Activated gamma-delta T cell treated with Interleukin-2 at 50 U/mL for 16 hours (primary cell): ENCODE data around the gene DVL1.
"Not testable (repeated sequence)": the region's sequence is repeated elsewhere in the genome, so short reads cannot be mapped to it uniquely, and the experiment has no call there.

Source experiments
- DNase-seq: peaks from one replicate; pipeline ENCODE4 v3.0.0-alpha.2; 2020

The DVL1 gene

GRCh38 chr1:1349256-1350012 is at the start of gene DVL1:
Gene DVL1, minus strand, starts transcription at chr1:1349418. Its CDS starts 353 bp downstream, at chr1:1349065.
- DNase-seq, result peak; percentile 72

- DNase-seq, result no peak
Observed at GRCh38 chr1:1398677-1399186, 49.5 kb upstream of the DVL1 start.

GRCh38 chr1:1397839-1398523 is 48.8 kb upstream of the DVL1 start:
- no peak for DNase-seq

DNA sequence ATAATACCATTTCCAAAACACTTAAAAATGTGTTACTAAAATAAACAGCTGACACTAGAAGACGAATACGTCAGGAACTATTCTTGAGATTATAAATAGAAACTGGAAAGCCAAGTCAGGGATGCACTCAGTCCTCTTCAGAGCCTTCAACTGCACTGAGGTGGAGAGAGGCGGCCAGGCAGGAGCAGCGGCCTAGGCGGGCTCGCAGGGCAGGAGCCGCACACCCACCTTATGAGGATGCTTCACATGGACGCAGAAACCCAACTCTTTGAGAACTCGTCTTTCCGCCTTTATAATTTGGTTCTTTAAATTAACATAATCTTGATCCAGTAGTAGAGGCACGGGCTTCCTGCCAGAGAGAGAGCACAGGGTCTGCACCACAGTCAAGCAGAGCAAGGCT is 45.9 kb upstream of the DVL1 start:
- no peak for DNase-seq

GRCh38 chr1:1394116-1394515 is 44.9 kb upstream of the DVL1 start:
- no peak for DNase-seq

GRCh38 chr1:1393428-1393827 is 44.2 kb upstream of the DVL1 start:
- DNase-seq, result no peak

- DNase-seq, result no peak
Observed at GRCh38 chr1:1393014-1393413, 43.8 kb upstream of the DVL1 start.

DNA sequence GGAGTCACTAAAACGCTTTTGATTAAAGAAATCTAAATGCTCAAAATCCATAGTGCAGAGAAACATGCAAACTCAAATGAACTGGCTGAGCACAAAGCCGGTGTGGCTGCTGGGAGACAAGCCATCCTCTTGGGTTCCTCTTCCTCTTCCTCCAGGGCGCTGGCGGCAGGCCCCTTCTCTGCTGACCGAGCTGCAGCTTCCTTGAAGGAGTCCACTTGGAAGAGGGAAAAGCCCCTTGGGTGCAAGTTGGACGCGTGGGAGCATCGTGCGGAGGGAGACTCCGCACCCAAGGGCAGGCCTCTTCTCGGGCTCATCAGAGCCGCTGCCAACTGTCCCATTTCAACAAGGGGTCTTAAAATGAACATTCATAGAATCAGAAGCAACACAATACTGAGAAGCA is 42.0 kb upstream of the DVL1 start:
- DNase-seq, result no peak

- DNase-seq, result no peak
Observed at GRCh38 chr1:1390675-1391074, 41.5 kb upstream of the DVL1 start.

GRCh38 chr1:1388078-1388472 is 38.9 kb upstream of the DVL1 start:
- DNase-seq, result no peak

DNA sequence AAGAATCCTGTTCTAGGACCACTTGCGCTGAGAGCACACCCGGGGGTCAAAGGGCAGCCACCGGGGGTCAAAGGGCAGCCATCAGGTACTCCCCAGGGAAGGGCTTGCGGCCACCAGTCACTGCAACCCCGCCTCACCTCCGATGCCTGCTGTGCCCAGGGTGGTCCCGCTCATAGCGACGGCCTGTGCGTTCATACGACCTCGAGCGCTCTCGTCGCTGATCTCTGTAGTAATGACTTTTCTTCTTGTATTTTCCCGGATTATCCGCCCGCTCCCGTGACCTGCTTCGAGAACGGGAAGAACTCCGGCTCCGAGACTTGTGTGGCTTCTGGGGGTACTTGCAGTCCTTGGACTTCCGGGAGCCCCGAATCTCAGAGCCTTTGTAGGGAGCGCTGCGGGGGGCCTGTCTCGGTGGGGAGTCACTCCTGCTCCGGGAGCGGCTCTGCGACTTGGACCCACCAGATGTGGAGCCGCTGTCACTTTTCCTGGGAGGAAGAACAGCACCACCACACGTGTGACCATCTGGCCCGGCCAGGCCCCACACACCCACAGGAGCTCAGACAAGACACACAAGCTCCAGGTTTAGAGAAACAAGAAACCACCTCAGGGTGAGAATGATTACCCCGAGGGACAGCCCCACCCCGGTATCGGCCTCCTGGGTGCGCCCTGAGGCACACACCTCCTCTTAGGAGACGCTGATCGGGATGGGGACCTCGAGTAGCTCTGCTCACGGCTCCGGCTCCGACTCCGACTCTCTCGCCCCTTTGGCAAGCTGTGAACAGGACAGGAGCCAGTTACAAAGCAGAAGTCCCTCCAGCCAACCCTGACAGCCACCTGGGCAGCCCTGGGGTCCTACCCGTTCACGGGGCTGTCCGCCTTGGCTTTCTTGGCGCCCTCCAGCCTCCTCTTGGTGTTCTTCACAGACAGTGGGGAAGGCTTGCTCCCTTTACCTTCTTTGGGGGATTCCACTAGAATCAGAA is 38.2 kb upstream of the DVL1 start:
- DNase-seq, result no peak

DNA sequence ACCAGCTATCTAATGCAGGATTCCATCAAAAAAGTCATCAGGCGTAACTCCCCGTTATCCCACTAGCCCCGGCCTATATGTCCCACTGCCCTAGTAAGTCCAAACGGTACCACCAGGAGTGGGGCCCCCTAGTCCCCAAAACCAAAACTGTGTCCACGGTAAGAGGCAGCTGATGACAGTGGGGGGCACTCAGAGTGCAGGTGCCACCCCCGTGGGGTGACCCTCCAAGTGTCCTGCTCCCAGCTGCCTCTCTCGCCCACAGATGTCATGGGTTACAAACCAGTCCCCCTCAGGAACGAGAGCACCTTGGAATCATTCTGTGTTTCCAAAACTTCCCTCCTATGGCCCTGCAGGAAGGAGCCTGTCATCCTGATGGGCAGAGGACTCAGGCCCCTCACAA is 36.7 kb upstream of the DVL1 start:
- DNase-seq, result no peak

GRCh38 chr1:1385339-1385738 is 36.1 kb upstream of the DVL1 start:
- DNase-seq, result not testable (repeated sequence)

- no peak for DNase-seq
Observed at GRCh38 chr1:1381294-1381693, 32.1 kb upstream of the DVL1 start.

DNA sequence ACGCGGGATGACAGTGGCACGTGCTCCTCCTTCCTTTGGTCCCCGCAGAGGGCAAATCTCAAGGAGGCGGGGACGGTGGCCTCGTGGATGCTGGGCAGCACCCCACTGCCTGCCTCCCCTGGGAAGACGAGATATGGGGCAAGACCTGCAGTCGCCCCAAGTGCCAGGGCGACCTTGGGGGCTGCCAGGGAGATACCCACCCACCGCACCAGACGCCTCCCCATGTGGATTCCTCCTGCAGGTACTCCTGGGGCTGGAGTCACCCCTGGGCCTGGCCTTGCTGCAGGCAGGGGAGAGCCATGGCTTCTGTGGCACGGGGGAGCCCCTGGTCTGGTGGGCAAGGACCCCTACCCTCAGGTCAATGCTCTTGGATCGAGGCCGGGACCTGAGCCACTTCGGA is 31.6 kb upstream of the DVL1 start:
- no peak for DNase-seq

DNA sequence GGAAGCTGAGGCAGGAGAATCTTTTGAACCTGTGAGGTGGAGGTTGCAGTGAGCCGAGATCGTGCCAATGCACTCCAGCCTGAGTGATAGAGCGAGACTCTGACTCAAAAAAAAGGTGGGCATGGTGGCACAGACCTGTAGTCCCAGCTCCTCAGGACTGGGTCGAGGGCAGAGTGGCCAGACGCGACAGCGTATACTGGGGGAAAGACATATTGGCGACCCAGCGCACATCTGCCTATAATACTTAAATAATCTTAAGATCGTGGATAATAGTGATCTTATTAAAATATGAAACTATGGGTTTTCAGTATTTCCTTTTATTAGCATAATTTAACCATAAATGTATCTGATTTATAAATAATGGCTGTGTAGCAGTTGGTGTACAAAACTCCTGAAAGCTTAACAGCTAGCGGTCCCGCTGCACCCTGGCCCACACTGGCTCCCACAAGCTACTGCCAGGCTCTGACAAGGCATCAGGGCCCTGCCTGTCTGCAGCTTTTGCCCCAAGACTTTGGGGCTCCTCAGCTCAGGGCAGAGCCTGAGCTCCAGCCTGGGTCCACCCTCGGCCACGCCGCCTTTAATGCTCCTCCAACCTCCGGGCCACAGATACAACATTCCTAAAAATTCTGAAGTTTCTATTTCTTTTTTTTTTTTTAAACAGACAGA is 28.5 kb upstream of the DVL1 start:
- DNase-seq, result no peak

DNA sequence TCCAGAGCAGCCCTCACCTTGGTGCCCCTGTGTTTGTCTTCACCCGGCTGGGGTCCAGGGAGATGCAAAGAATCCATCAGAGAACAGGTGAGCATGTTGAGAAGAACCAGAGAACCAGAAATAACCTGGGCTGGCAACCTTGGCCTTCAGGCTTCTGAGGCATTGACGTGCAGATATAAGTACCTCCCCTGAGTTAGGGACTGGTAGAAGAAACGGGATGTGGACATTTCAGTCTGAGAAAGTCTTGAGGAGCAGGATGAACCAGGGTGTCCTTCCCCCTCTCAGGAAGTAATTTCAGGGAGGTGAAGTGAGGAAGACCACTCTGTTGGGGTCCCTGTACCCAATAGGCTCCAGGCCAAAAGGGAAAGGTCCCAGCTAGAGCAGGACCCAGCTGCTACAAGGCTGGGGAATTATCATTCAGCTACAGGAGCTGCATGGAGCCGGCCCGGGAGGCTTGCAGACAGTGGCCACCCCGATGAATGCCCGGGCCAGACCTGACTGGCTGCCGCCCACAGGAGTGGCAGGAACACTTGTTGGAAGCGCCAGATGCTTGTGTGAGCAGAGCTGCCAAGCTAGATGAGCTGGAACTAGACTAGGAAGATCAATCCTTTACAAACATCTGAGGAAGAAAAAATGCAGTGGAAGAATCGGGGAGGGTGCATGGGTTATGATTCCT is 27.5 kb upstream of the DVL1 start:
- no peak for DNase-seq

GRCh38 chr1:1374929-1375662 is 25.9 kb upstream of the DVL1 start, which contains the start of gene AURKAIP1:
Gene AURKAIP1, minus strand, starts transcription at chr1:1375207. Its CDS starts 451 bp downstream, at chr1:1374756.
- peak; percentile 95 for DNase-seq

DNA sequence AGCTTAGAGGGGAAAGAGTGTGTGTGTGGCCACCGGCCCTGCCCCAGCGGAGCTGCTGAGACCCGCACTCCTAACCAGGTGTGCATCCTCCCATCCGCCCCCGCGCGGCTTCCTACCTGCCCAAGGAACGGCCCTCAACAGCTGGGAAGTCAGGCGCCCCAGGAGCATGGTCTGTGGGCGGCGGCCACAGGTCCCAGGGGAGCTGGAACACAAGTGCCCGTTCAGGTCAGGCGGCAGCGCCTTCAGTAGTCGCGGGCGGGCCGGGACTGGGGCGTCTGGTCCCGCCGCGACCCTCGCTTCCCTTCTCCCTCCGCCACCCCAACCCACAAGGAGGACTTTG is 25.3 kb upstream of the DVL1 start:
- DNase-seq, result peak; percentile 6

- DNase-seq, result no peak
Observed at GRCh38 chr1:1373815-1374588, 24.8 kb upstream of the DVL1 start.
